ENCODE data around the gene ATP6V1G3. TPM values are rescaled to one million over a fixed set of nuclear protein-coding genes. Genes with fewer than 3 reads are reported as not detected.

The ATP6V1G3 gene
- total RNA-seq, 1 donor: not detected

GRCh38 chr1:198552668-198553416 lies 12.4 kb upstream of the ATP6V1G3 start:
- Histone ChIP-seq H3K9me3 (ENCODE audit: low read depth, low read length) (no peaks in the 10 kb centered on the region), H3K4me1 (ENCODE audit: insufficient read depth, low read length) (peaks cover 39% of the 10 kb centered on the region), H3K27me3 (ENCODE audit: insufficient read depth, low read length) (no peaks in the 10 kb centered on the region), H3K4me3 (ENCODE audit: low read length) (no peak overlapping the region)

GRCh38 chr1:198550941-198551524 lies 10.6 kb upstream of the ATP6V1G3 start:
- Histone ChIP-seq H3K9me3 (ENCODE audit: low read depth, low read length) (no peaks in the 10 kb centered on the region), H3K4me3 (ENCODE audit: low read length) (no peak overlapping the region), H3K27me3 (ENCODE audit: insufficient read depth, low read length) (no peaks in the 10 kb centered on the region), H3K4me1 (ENCODE audit: insufficient read depth, low read length) (peaks cover 21% of the 10 kb centered on the region)

GRCh38 chr1:198549866-198550265 lies 9.4 kb upstream of the ATP6V1G3 start:
- Histone ChIP-seq H3K9me3 (ENCODE audit: low read depth, low read length) (no peaks in the 10 kb centered on the region), H3K4me3 (ENCODE audit: low read length) (no peak overlapping the region), H3K4me1 (ENCODE audit: insufficient read depth, low read length) (peaks cover 14% of the 10 kb centered on the region), H3K27me3 (ENCODE audit: insufficient read depth, low read length) (no peaks in the 10 kb centered on the region)

- H3K27me3 ChIP-seq (ENCODE audit: insufficient read depth, low read length): no peaks in the 10 kb centered on the region
- H3K4me1 ChIP-seq (ENCODE audit: insufficient read depth, low read length): peaks cover 19% of the 10 kb centered on the region
- H3K4me3 ChIP-seq (ENCODE audit: low read length): no peak overlapping the region
- no peaks in the 10 kb centered on the region for H3K9me3 ChIP-seq (ENCODE audit: low read depth, low read length)
These were observed 8.4 kb upstream of the ATP6V1G3 start for GRCh38 chr1:198548890-198549289.

GRCh38 chr1:198545156-198545555 lies 4.7 kb upstream of the ATP6V1G3 start:
- H3K9me3 ChIP-seq (ENCODE audit: low read depth, low read length): no peaks in the 10 kb centered on the region
- no peak overlapping the region for H3K4me3 ChIP-seq (ENCODE audit: low read length)
- no peaks in the 10 kb centered on the region for H3K27me3 ChIP-seq (ENCODE audit: insufficient read depth, low read length)
- H3K4me1 ChIP-seq (ENCODE audit: insufficient read depth, low read length): peaks cover 16% of the 10 kb centered on the region

GRCh38 chr1:198544265-198544664 lies 3.8 kb upstream of the ATP6V1G3 start:
- no peaks in the 10 kb centered on the region for H3K9me3 ChIP-seq (ENCODE audit: low read depth, low read length)
- H3K4me3 ChIP-seq (ENCODE audit: low read length): no peak overlapping the region
- H3K27me3 ChIP-seq (ENCODE audit: insufficient read depth, low read length): no peaks in the 10 kb centered on the region
- H3K4me1 ChIP-seq (ENCODE audit: insufficient read depth, low read length): peaks cover 10% of the 10 kb centered on the region

GRCh38 chr1:198543670-198544260 lies 3.3 kb upstream of the ATP6V1G3 start:
- H3K4me3 ChIP-seq (ENCODE audit: low read length): no peak overlapping the region
- peaks cover 10% of the 10 kb centered on the region for H3K4me1 ChIP-seq (ENCODE audit: insufficient read depth, low read length)
- no peaks in the 10 kb centered on the region for H3K27me3 ChIP-seq (ENCODE audit: insufficient read depth, low read length)
- H3K9me3 ChIP-seq (ENCODE audit: low read depth, low read length): no peaks in the 10 kb centered on the region

- H3K9me3 ChIP-seq (ENCODE audit: low read depth, low read length): no peaks in the 10 kb centered on the region
- no peaks in the 10 kb centered on the region for H3K27me3 ChIP-seq (ENCODE audit: insufficient read depth, low read length)
- H3K4me3 ChIP-seq (ENCODE audit: low read length): no peak overlapping the region
- peaks cover 10% of the 10 kb centered on the region for H3K4me1 ChIP-seq (ENCODE audit: insufficient read depth, low read length)
These were observed 2.2 kb upstream of the ATP6V1G3 start for GRCh38 chr1:198542632-198543031.

GRCh38 chr1:198541737-198542136 lies 1.3 kb upstream of the ATP6V1G3 start:
- peaks cover 10% of the 10 kb centered on the region for H3K4me1 ChIP-seq (ENCODE audit: insufficient read depth, low read length)
- H3K9me3 ChIP-seq (ENCODE audit: low read depth, low read length): no peaks in the 10 kb centered on the region
- H3K27me3 ChIP-seq (ENCODE audit: insufficient read depth, low read length): no peaks in the 10 kb centered on the region
- H3K4me3 ChIP-seq (ENCODE audit: low read length): no peak overlapping the region

GRCh38 chr1:198538579-198539364 lies 1.7 kb downstream of the ATP6V1G3 start:
- Histone ChIP-seq H3K4me3 (ENCODE audit: low read length) (no peak overlapping the region), H3K9me3 (ENCODE audit: low read depth, low read length) (no peaks in the 10 kb centered on the region), H3K27me3 (ENCODE audit: insufficient read depth, low read length) (no peaks in the 10 kb centered on the region), H3K4me1 (ENCODE audit: insufficient read depth, low read length) (peaks cover 17% of the 10 kb centered on the region)

- Histone ChIP-seq H3K27me3 (ENCODE audit: insufficient read depth, low read length) (no peaks in the 10 kb centered on the region), H3K4me1 (ENCODE audit: insufficient read depth, low read length) (peaks cover 17% of the 10 kb centered on the region), H3K4me3 (ENCODE audit: low read length) (no peak overlapping the region), H3K9me3 (ENCODE audit: low read depth, low read length) (no peaks in the 10 kb centered on the region)
These were observed 4.8 kb downstream of the ATP6V1G3 start for GRCh38 chr1:198535631-198536030.

GRCh38 chr1:198534548-198535418 lies 5.7 kb downstream of the ATP6V1G3 start:
- H3K4me3 ChIP-seq (ENCODE audit: low read length): no peak overlapping the region
- peaks cover 13% of the 10 kb centered on the region for H3K4me1 ChIP-seq (ENCODE audit: insufficient read depth, low read length)

GRCh38 chr1:198531891-198532290 lies 8.6 kb downstream of the ATP6V1G3 start:
- H3K4me1 ChIP-seq (ENCODE audit: insufficient read depth, low read length): peaks cover 13% of the 10 kb centered on the region

More at GRCh38 chr1:198534548-198535418, 5.7 kb downstream of the ATP6V1G3 start:
- Histone ChIP-seq H3K9me3 (ENCODE audit: low read depth, low read length) (no peaks in the 10 kb centered on the region), H3K27me3 (ENCODE audit: insufficient read depth, low read length) (no peaks in the 10 kb centered on the region)

GRCh38 chr1:198530953-198531352 lies 9.5 kb downstream of the ATP6V1G3 start:
- Histone ChIP-seq H3K27me3 (ENCODE audit: insufficient read depth, low read length) (no peaks in the 10 kb centered on the region), H3K4me3 (ENCODE audit: low read length) (no peak overlapping the region), H3K9me3 (ENCODE audit: low read depth, low read length) (no peaks in the 10 kb centered on the region), H3K4me1 (ENCODE audit: insufficient read depth, low read length) (peaks cover 13% of the 10 kb centered on the region)

More at GRCh38 chr1:198531891-198532290, 8.6 kb downstream of the ATP6V1G3 start:
- Histone ChIP-seq H3K4me3 (ENCODE audit: low read length) (no peak overlapping the region), H3K27me3 (ENCODE audit: insufficient read depth, low read length) (no peaks in the 10 kb centered on the region), H3K9me3 (ENCODE audit: low read depth, low read length) (no peaks in the 10 kb centered on the region)
